ENCODE results near the gene SLC25A10. TPM values are rescaled to one million over a fixed set of nuclear protein-coding genes. Genes with fewer than 3 reads are reported as not detected.

Gene SLC25A10
- polyA plus RNA-seq, 3 donors, result 10.7 to 13.9 (median 11.3) TPM

DNA sequence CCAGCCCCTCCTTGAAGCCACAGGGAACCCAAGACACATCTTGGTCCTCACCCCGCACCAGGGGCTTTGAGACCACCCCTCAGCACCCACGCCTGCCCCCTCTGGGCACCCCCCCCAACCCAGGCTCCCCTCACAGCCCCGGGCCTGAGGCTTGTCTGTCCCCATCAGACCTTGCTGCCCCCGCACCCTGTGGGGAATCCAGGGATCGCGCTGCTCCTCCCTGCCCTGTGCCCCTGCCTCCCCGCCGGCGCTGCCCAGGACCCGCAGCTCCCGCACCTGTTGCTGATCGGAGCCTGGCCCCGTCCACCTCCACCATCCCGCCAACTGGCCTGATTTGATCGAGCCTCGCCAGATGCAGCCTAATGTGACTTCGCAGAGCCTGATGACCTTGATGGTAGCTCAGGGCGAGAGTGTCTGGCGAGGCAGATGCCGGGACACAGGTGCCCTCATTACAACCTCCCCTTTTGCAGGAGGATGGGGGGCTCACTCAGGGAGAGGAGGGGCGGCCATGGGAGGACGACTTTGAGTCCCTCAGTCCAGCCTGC lies 29.0 kb downstream of the SLC25A10 start:
- no peak for DNase-seq (ENCODE audit: low read depth in 3 of 3, low spot score in 2 of 3)

DNA sequence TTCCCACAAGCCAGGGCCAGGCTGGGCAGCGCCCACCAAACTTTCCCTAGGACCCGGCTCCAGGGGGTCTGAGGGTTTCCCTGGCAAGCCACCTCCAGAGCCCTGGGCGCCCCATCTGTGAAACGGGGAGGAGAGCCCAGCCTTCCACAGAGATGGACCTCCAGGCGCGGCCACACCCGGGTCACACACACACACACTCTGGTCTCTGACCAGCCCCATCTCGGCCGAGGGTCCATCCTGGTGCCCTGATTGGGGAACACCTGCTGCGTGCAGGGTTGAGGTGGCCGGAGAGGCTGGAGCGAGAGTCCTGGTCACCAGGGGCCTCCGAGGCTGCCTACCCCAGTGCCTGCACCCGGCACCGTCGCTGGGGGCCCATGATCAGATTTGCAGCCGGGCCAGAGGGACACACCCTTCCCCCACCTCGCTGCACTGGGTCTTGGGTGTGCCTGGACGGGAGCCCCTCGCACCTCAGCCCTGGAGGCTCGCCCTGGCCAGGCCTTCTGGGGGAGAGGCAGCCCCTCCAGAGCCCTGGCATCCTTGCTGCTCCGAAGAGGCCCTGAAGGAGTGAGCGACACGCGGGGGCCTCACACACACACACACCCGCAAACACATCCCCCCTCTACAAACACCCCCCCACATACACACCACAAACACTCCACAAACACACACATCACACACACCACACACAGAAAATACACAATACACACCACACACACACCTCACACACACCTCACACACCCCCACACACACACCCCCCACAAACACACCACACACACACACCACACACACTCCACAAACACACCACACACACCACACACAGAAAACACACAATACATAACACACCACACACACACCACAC lies 29.7 kb downstream of the SLC25A10 start:
- no peak for DNase-seq (ENCODE audit: low read depth in 3 of 3, low spot score in 2 of 3)

Other genes starting within 250 kb of the SLC25A10 start
- gene ACTG1, start 199.5 kb upstream of the SLC25A10 start, polyA plus RNA-seq (ENCODE audit: insufficient read length in 3 of 3), result 1,000 to 10,000 TPM; 2,985 to 3,420 (median 3,066) TPM
- 1 to 10 TPM in 2 of 3 donors, under 1 TPM in 1; 1.00 to 1.2 (median 1.1) TPM for gene FSCN2, start 183.9 kb upstream of the SLC25A10 start, polyA plus RNA-seq (ENCODE audit: insufficient read length in 3 of 3)
- 10 to 100 TPM; 17.0 to 18.1 (median 17.4) TPM for gene FAAP100, start 159.9 kb upstream of the SLC25A10 start, polyA plus RNA-seq (ENCODE audit: insufficient read length in 3 of 3)
- gene NPLOC4, start 75.2 kb upstream of the SLC25A10 start, polyA plus RNA-seq (ENCODE audit: insufficient read length in 3 of 3), result 10 to 100 TPM; 51.7 to 55.7 (median 52.5) TPM
- gene TSPAN10, start 75.1 kb upstream of the SLC25A10 start, polyA plus RNA-seq (ENCODE audit: insufficient read length in 3 of 3), result 1 to 10 TPM; 2.3 to 4.5 (median 2.3) TPM
- gene PDE6G, start 55.7 kb upstream of the SLC25A10 start, polyA plus RNA-seq (ENCODE audit: insufficient read length in 3 of 3), result 10 to 100 TPM; 11.6 to 14.9 (median 12.7) TPM
- gene OXLD1, start 45.7 kb upstream of the SLC25A10 start, polyA plus RNA-seq (ENCODE audit: insufficient read length in 3 of 3), result 10 to 100 TPM; 13.3 to 16.2 (median 14.9) TPM
- 10 to 100 TPM; 11.4 to 12.3 (median 11.4) TPM for gene CCDC137, start 45.5 kb upstream of the SLC25A10 start, polyA plus RNA-seq (ENCODE audit: insufficient read length in 3 of 3)
- gene ARL16, start 28.5 kb upstream of the SLC25A10 start, polyA plus RNA-seq (ENCODE audit: insufficient read length in 3 of 3), result 10 to 100 TPM; 38.8 to 50.9 (median 44.0) TPM
- 10 to 100 TPM; 83.0 to 88.6 (median 86.7) TPM for gene HGS, start 28.3 kb upstream of the SLC25A10 start, polyA plus RNA-seq (ENCODE audit: insufficient read length in 3 of 3)
- 10 to 100 TPM; 38.3 to 44.0 (median 43.9) TPM for gene MRPL12, start 8.9 kb upstream of the SLC25A10 start, polyA plus RNA-seq (ENCODE audit: insufficient read length in 3 of 3)
- gene GCGR, start 91.9 kb downstream of the SLC25A10 start, polyA plus RNA-seq (ENCODE audit: insufficient read length in 3 of 3), result 1 to 10 TPM; 5.7 to 8.3 (median 7.6) TPM
- gene MCRIP1, start 121.0 kb downstream of the SLC25A10 start, polyA plus RNA-seq (ENCODE audit: insufficient read length in 3 of 3), result 10 to 100 TPM; 60.4 to 76.8 (median 65.9) TPM
- under 1 TPM in 2 of 3 donors, not detected in 1; 0.17 to 0.26 TPM for gene PPP1R27, start 122.8 kb downstream of the SLC25A10 start, polyA plus RNA-seq (ENCODE audit: insufficient read length in 3 of 3)
- gene P4HB, start 148.3 kb downstream of the SLC25A10 start, polyA plus RNA-seq (ENCODE audit: insufficient read length in 3 of 3), result 100 to 1,000 TPM; 445 to 458 (median 450) TPM
- gene ARHGDIA, start 159.1 kb downstream of the SLC25A10 start, polyA plus RNA-seq (ENCODE audit: insufficient read length in 3 of 3), result 100 to 1,000 TPM; 132 to 153 (median 145) TPM
- 10 to 100 TPM; 67.4 to 69.3 (median 68.9) TPM for gene ALYREF, start 179.3 kb downstream of the SLC25A10 start, polyA plus RNA-seq (ENCODE audit: insufficient read length in 3 of 3)
- gene ANAPC11, start 179.4 kb downstream of the SLC25A10 start, polyA plus RNA-seq (ENCODE audit: insufficient read length in 3 of 3), result 10 to 100 TPM; 58.0 to 86.9 (median 77.8) TPM
- 1 to 10 TPM in 2 of 3 donors, under 1 TPM in 1; 0.96 to 1.4 (median 1.1) TPM for gene NPB, start 190.0 kb downstream of the SLC25A10 start, polyA plus RNA-seq (ENCODE audit: insufficient read length in 3 of 3)
- 10 to 100 TPM; 45.8 to 49.9 (median 47.7) TPM for gene PCYT2, start 199.1 kb downstream of the SLC25A10 start, polyA plus RNA-seq (ENCODE audit: insufficient read length in 3 of 3)
- gene SIRT7, start 205.9 kb downstream of the SLC25A10 start, polyA plus RNA-seq (ENCODE audit: insufficient read length in 3 of 3), result 10 to 100 TPM in 1 of 3 donors, 1 to 10 TPM in 2; 8.6 to 10.3 (median 10.0) TPM
- 10 to 100 TPM; 10.4 to 12.3 (median 11.9) TPM for gene MAFG, start 215.5 kb downstream of the SLC25A10 start, polyA plus RNA-seq (ENCODE audit: insufficient read length in 3 of 3)
- gene PYCR1, start 225.0 kb downstream of the SLC25A10 start, polyA plus RNA-seq (ENCODE audit: insufficient read length in 3 of 3), result 10 to 100 TPM; 21.5 to 24.1 (median 23.1) TPM
- gene MYADML2, start 234.9 kb downstream of the SLC25A10 start, polyA plus RNA-seq (ENCODE audit: insufficient read length in 3 of 3), result under 1 TPM in 2 of 3 donors, not detected in 1; 0.07 to 0.08 TPM
- gene NOTUM, start 248.9 kb downstream of the SLC25A10 start, polyA plus RNA-seq (ENCODE audit: insufficient read length in 3 of 3), result 1 to 10 TPM; 1.3 to 2.1 (median 2.0) TPM

Measured in right renal cortex interstitium (tissue), 3 donors.